ENCODE measurements around the gene NFKBIE. TPM values are rescaled to one million over a fixed set of nuclear protein-coding genes. Genes with fewer than 3 reads are reported as not detected.

Gene NFKBIE
- total and polyA plus RNA-seq, 9 of the 15 experiments (the other 6 are each of a cell fraction or from before 2014, with no cell fraction given), result 2.1 to 16.4 (median 11.7) TPM

DNA sequence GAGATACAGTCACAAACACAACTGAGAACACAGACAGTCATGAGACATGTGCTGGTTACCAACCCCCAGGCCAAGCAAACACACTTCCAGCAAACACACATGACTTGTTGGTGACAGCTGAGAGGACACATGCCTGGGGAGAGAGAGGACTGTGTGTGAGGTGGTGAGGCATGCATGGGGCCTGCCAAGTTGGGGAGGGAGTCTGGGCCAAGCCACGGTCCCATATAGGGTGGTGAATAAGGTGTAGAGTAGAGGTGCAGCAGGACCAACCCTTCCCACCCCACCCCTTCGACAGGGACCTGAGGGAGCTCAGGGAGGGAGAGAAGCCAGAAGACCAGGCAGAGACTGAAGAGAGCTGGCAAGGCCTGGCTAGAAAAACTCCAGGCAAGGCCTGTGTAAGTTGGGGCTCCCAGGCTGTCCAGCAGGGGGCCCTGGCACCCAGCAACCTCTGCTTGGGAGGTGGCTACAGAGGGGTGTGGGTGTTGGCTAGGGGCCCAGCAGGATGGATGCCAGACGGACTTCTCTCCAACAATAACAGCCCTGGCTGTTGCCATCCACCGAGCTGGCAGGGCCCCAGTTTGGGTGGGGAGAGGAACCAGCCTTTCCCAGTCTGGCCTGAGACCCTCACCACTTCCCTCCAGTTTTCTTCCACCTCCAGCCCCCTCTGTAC is 43.9 kb downstream of the NFKBIE start (continued):
- TF ChIP-seq, protein P1, sequence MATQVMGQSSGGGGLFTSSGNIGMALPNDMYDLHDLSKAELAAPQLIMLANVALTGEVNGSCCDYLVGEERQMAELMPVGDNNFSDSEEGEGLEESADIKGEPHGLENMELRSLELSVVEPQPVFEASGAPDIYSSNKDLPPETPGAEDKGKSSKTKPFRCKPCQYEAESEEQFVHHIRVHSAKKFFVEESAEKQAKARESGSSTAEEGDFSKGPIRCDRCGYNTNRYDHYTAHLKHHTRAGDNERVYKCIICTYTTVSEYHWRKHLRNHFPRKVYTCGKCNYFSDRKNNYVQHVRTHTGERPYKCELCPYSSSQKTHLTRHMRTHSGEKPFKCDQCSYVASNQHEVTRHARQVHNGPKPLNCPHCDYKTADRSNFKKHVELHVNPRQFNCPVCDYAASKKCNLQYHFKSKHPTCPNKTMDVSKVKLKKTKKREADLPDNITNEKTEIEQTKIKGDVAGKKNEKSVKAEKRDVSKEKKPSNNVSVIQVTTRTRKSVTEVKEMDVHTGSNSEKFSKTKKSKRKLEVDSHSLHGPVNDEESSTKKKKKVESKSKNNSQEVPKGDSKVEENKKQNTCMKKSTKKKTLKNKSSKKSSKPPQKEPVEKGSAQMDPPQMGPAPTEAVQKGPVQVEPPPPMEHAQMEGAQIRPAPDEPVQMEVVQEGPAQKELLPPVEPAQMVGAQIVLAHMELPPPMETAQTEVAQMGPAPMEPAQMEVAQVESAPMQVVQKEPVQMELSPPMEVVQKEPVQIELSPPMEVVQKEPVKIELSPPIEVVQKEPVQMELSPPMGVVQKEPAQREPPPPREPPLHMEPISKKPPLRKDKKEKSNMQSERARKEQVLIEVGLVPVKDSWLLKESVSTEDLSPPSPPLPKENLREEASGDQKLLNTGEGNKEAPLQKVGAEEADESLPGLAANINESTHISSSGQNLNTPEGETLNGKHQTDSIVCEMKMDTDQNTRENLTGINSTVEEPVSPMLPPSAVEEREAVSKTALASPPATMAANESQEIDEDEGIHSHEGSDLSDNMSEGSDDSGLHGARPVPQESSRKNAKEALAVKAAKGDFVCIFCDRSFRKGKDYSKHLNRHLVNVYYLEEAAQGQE (IDR thresholded peaks at IDR 0.05; ENCODE audit: borderline replicate concordance), result peak; percentile 56
- TF ChIP-seq, protein P1 (CRISPR knock-in tag; IDR thresholded peaks at IDR 0.05; ENCODE audit: low read depth), result no peak
- peak; percentile 24; the same call in 1 of the 2 replicates for TF ChIP-seq DPF2 (IDR thresholded peaks at IDR 0.05)
- TF ChIP-seq, protein P2, sequence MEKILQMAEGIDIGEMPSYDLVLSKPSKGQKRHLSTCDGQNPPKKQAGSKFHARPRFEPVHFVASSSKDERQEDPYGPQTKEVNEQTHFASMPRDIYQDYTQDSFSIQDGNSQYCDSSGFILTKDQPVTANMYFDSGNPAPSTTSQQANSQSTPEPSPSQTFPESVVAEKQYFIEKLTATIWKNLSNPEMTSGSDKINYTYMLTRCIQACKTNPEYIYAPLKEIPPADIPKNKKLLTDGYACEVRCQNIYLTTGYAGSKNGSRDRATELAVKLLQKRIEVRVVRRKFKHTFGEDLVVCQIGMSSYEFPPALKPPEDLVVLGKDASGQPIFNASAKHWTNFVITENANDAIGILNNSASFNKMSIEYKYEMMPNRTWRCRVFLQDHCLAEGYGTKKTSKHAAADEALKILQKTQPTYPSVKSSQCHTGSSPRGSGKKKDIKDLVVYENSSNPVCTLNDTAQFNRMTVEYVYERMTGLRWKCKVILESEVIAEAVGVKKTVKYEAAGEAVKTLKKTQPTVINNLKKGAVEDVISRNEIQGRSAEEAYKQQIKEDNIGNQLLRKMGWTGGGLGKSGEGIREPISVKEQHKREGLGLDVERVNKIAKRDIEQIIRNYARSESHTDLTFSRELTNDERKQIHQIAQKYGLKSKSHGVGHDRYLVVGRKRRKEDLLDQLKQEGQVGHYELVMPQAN (IDR thresholded peaks at IDR 0.05; ENCODE audit: borderline replicate concordance), result no peak
- TF ChIP-seq NFE2 (IDR thresholded peaks at IDR 0.05; ENCODE audit: low read depth), result no peak
- peak in 1 of 2 experiments; percentile 74; a peak in 1 of 4 replicates for TF ChIP-seq RCOR1 (IDR thresholded peaks at IDR 0.05; ENCODE audit: borderline replicate concordance in 1 of 2, low read depth in 2 of 2, low read length in 2 of 2)
- TF ChIP-seq, protein P3, sequence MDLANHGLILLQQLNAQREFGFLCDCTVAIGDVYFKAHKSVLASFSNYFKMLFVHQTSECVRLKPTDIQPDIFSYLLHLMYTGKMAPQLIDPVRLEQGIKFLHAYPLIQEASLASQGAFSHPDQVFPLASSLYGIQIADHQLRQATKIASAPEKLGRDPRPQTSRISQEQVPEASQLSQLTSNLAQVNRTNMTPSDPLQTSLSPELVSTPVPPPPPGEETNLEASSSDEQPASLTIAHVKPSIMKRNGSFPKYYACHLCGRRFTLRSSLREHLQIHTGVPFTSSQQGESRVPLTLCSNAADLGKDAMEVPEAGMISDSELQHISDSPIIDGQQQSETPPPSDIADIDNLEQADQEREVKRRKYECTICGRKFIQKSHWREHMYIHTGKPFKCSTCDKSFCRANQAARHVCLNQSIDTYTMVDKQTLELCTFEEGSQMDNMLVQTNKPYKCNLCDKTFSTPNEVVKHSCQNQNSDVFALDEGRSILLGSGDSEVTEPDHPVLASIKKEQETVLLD (IDR thresholded peaks at IDR 0.05), result no peak
- TF ChIP-seq ZNF263 (CRISPR knock-in tag; IDR thresholded peaks at IDR 0.05; ENCODE audit: borderline replicate concordance), result peak; percentile 51; the same call in 1 of the 2 replicates
- TF ChIP-seq SMAD2 (IDR thresholded peaks at IDR 0.05; ENCODE audit: low read depth, low read length), result no peak
- TF ChIP-seq, protein P4, sequence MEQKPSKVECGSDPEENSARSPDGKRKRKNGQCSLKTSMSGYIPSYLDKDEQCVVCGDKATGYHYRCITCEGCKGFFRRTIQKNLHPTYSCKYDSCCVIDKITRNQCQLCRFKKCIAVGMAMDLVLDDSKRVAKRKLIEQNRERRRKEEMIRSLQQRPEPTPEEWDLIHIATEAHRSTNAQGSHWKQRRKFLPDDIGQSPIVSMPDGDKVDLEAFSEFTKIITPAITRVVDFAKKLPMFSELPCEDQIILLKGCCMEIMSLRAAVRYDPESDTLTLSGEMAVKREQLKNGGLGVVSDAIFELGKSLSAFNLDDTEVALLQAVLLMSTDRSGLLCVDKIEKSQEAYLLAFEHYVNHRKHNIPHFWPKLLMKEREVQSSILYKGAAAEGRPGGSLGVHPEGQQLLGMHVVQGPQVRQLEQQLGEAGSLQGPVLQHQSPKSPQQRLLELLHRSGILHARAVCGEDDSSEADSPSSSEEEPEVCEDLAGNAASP (IDR thresholded peaks at IDR 0.05), result no peak
- TF ChIP-seq TEAD1 (CRISPR knock-in tag; IDR thresholded peaks at IDR 0.05), result peak in 1 of 2 experiments; percentile 71; a peak in 1 of 4 replicates
- peak; percentile 66 to 83 for TF ChIP-seq RAD21 (CRISPR knock-in tag; conservative IDR thresholded peaks at IDR 0.05 in 1 of 2, IDR thresholded peaks at IDR 0.05 in 1 of 2)
